GM12892 (cell line): ENCODE results near the gene RPL34.

Experiments used
- POLR2A ChIP-seq: IDR thresholded peaks from 2 replicates; pipeline ENCODE4 v1.6.1; 2011; ENCODE audit warnings: low read depth, low read length, control low read depth
- POLR2AphosphoS5 ChIP-seq: IDR thresholded peaks from 2 replicates; pipeline ENCODE4 v1.6.1; 2011; ENCODE audit warnings: low read depth, low read length, control low read depth

DNA sequence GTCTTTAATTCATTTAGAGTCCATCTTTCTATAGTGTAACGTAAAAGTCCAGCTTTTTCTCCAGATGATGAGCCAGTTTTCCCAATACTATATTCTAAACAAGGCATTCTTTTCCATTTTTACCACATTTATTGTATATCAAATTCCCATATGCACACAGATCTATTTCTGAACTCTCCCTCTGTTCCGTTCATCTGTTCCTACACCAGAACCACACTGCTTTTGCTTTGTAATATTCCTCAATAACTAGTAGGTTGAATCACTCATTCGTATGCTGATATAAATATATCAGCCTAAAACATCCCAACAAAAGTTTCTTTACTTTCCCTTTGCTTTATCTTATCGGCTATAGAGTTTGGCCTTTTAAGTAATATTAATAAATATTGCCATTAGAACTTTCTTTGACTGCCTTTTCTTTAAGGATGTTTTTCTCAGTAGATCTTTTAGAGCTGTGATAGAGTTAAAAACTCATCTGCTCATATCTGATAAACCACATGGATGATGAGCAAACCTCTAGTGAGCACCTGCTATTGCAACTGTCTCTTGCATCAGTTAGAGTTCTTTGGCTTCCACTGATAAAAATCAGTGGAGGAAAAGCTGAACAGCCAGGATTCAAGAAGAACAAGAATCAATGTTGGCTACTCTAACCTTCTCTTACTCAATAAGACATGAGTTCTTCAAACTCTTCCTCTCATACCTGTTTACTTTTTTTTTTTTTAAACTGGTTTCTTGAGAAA is 13.1 kb upstream of the RPL34 start:
- TF ChIP-seq POLR2A (no peak), POLR2AphosphoS5 (no peak)
